Transverse colon (tissue), 4 donors: Measurements from ENCODE around the gene CCDC38. TPM values are rescaled to one million over a fixed set of nuclear protein-coding genes. Genes with fewer than 3 reads are reported as not detected.

Experiments
- DNase-seq: peaks from one replicate; pipeline ENCODE4 v3.0.0-alpha.2; 2019
- H3K27ac ChIP-seq, 4 donors: fragments of 200-600 bp; sonication (generic); 2 replicates each; pipeline ENCODE4 v1.5.1; 2016 to 2018; ENCODE audit warnings: inconsistent platforms in 4 of 4
- H3K27me3 ChIP-seq: fragments of 200-600 bp; sonication (generic); 2 replicates; pipeline ENCODE4 v1.5.1; 2017; ENCODE audit warnings: inconsistent platforms
- H3K36me3 ChIP-seq, 4 donors: fragments of 200-600 bp; sonication (generic); 2 replicates each; pipeline ENCODE4 v1.5.1; 2017 to 2019; ENCODE audit warnings: inconsistent platforms in 4 of 4
- H3K4me1 ChIP-seq, 4 donors: fragments of 200-600 bp; sonication (generic); 2 replicates each; pipeline ENCODE4 v1.5.1; 2017 to 2020; ENCODE audit warnings: inconsistent platforms in 4 of 4
- H3K4me3 ChIP-seq, 4 donors: fragments of 200-600 bp; sonication (generic); 1 replicate in 1 of 4; 2 replicates in 3 of 4; pipeline versions ENCODE4 v1.5.1 to v1.6.1; 2017 to 2019; ENCODE audit warnings: inconsistent platforms in 4 of 4
- H3K9me3 ChIP-seq, 2 donors: fragments of 200-600 bp; sonication (generic); 2 replicates each; pipeline ENCODE4 v1.5.1; 2017 to 2019; ENCODE audit warnings: inconsistent platforms in 2 of 2
- EP300 ChIP-seq: sonication (generic); formaldehyde crosslinking; IDR thresholded peaks from one replicate; pipeline ENCODE4 v1.6.1; 2017; ENCODE audit warnings: antibody characterized with exemption, low read depth
- POLR2A ChIP-seq: fragments of 450-650 bp; IDR thresholded peaks from one replicate; pipeline ENCODE4 v1.6.1; 2016; ENCODE audit warnings: antibody characterized with exemption, mild to moderate bottlenecking, moderate library complexity
- POLR2AphosphoS5 ChIP-seq, 3 donors: sonication (generic); formaldehyde crosslinking; IDR thresholded peaks; one replicate each; pipeline ENCODE4 v1.6.1; 2016; ENCODE audit warnings: antibody characterized with exemption in 3 of 3
- whole genome bisulfite sequencing, 2 donors: methylation state at CpG; one replicate each; pipeline ENCODE4 v1.1.5; 2018; ENCODE audit warnings: low coverage in 1 of 2; 5-methylcytosine and 5-hydroxymethylcytosine counted together
- in situ Hi-C, 4 donors: fragments of 200-750 bp; cut with MboI; loops; one replicate each; pipeline versions ENCODE4 v1.15.0 to v1.15.1; 2017; ENCODE audit warnings: low sequenced_read_pairs in 3 of 4, low pct_ligation_motif_present in 1 of 4, low pct_unique_long_range_greater_than_20kb in 1 of 4
- intact Hi-C: fragments of 100-400 bp; cut with DNase I; formaldehyde crosslinking; loops from one replicate; pipeline ENCODE4 v1.15.1; 2023; ENCODE audit warnings: low total_unique reads
- total RNA-seq, 4 donors: library from RNA; depleted of rRNA; stranded (reverse); fragments of >200 nt; gene quantifications; one replicate each; pipeline ENCODE4 v1.1.0, GENCODE V29; 2016
- TF ChIP-seq, protein P1 (sequence below), 5 experiments: fragments of 200-600 bp in 3 of 5; fragments of 450-650 bp in 2 of 5; sonication (generic) in 3 of 5; IDR thresholded peaks; 1 replicate in 2 of 5; 2 replicates in 3 of 5; pipeline ENCODE4 v1.5.1; 2016 to 2017; ENCODE audit warnings: antibody characterized with exemption in 5 of 5, inconsistent platforms in 3 of 5, mild to moderate bottlenecking in 2 of 5, moderate library complexity in 1 of 5

The CCDC38 gene
- total RNA-seq, 4 donors from 2014 or later, result not detected

DNA sequence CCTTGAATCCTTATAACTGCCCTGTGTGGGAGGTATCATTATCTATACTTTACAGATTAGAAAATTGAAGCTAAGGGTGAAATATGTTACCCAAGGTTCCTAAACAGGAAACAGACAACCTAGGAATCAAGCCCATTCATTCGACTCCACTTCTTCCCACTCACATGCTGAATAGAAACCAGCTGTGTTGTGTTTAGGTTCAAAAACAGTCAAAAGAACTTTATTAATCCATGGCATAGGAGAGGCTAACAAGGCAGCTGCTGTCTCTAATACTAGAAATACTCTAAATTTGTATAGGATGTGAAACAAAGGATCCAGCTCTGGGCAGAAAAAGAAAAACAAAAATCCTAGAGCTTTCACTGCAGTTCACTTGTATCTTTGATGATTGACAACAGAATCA is 10.6 kb upstream of the CCDC38 start:
- in situ Hi-C loops (no loop called here), intact Hi-C loops (no loop called here)
- WGBS, 2 donors, result 20 to 59% methylated on average over 1 of the region's 1 CpG

DNA sequence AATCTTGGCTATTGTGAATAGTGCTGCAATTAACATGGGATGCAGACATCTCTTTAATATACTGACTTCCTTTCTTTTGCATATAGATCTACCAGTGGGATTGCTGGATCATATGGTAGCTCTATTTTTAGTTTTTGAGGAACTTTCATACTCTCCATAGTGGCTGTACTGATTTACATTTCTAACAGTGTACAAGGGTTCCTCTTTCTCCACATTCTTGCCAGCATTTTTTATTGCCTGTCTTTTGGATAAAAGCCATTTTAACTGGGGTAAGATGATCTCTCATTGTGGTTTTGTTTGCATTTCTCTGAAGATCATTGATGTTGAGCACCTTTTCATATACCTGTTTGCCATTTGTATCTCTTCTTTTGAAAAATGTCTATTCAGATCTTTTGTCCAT is 9.1 kb upstream of the CCDC38 start:
- intact Hi-C loops (no loop called here), in situ Hi-C loops (no loop called here)
- TF ChIP-seq POLR2AphosphoS5 (IDR thresholded peaks at IDR 0.05) (no peak), POLR2A (no peak), EP300 (no peak)
- TF ChIP-seq, protein P1, sequence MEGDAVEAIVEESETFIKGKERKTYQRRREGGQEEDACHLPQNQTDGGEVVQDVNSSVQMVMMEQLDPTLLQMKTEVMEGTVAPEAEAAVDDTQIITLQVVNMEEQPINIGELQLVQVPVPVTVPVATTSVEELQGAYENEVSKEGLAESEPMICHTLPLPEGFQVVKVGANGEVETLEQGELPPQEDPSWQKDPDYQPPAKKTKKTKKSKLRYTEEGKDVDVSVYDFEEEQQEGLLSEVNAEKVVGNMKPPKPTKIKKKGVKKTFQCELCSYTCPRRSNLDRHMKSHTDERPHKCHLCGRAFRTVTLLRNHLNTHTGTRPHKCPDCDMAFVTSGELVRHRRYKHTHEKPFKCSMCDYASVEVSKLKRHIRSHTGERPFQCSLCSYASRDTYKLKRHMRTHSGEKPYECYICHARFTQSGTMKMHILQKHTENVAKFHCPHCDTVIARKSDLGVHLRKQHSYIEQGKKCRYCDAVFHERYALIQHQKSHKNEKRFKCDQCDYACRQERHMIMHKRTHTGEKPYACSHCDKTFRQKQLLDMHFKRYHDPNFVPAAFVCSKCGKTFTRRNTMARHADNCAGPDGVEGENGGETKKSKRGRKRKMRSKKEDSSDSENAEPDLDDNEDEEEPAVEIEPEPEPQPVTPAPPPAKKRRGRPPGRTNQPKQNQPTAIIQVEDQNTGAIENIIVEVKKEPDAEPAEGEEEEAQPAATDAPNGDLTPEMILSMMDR (IDR thresholded peaks at IDR 0.05), result no peak
- no peaks in the 10 kb centered on the region for H3K4me1 ChIP-seq
- no peak for DNase-seq
- no peaks in the 10 kb centered on the region for H3K36me3 ChIP-seq
- H3K9me3 ChIP-seq, result no peaks in the 10 kb centered on the region
- H3K27me3 ChIP-seq, result peaks cover 8% of the 10 kb centered on the region
- H3K27ac ChIP-seq, result no peak overlapping the region
- no peak overlapping the region for H3K4me3 ChIP-seq

More for the DNA sequence above, 10.6 kb upstream of the CCDC38 start:
- Histone ChIP-seq H3K4me3 (no peak overlapping the region), H3K9me3 (no peaks in the 10 kb centered on the region), H3K4me1 (no peaks in the 10 kb centered on the region), H3K27me3 (peaks cover 8% of the 10 kb centered on the region), H3K36me3 (no peaks in the 10 kb centered on the region), H3K27ac (no peak overlapping the region)
- DNase-seq, result no peak
- TF ChIP-seq EP300 (no peak), POLR2A (no peak), POLR2AphosphoS5 (IDR thresholded peaks at IDR 0.05) (no peak)
- TF ChIP-seq, protein P1 (IDR thresholded peaks at IDR 0.05), result no peak

DNA sequence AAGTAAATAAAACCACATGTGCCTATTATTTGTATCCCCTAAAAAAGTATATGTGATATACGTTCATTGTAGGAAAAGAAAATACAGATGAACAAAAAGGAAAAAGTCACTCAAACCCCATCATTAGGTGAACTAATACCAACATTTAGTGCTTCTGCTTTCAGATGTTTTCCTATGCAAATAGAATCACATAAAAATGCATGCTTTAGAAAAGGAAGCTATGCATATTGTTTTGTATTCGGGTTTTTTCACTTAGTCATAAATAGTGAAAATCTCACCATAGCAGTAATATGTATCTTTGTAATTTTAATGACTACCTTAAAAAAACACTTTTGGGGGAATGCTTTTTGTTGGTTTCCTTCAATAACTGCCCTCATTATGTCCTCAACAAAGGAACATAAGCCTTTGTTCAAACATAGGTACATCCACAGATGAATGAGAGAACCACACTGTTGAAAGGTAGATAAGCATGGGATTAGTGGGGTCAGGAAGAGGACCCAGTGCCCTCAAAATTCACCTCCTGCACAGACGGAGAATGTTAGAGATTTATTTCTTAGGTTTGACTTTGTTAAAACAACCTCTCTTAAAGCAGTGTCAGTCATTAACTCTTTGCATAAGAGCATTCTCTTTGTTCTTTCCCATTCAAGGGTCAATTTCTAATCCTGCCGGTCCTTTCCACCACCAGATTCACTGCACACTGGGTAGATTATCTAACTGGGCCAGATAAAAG is 7.2 kb upstream of the CCDC38 start:
- no peak for DNase-seq
- no peaks in the 10 kb centered on the region for H3K36me3 ChIP-seq
- H3K4me1 ChIP-seq, result no peaks in the 10 kb centered on the region
- in situ Hi-C loops, result no loop called here
- H3K9me3 ChIP-seq, result no peaks in the 10 kb centered on the region
- no peak overlapping the region for H3K4me3 ChIP-seq
- intact Hi-C loops, result no loop called here
- TF ChIP-seq, protein P1 (IDR thresholded peaks at IDR 0.05), result no peak
- TF ChIP-seq POLR2A (no peak), POLR2AphosphoS5 (IDR thresholded peaks at IDR 0.05) (no peak), EP300 (no peak)
- H3K27ac ChIP-seq, result no peak overlapping the region
- H3K27me3 ChIP-seq, result peaks cover 8% of the 10 kb centered on the region
- WGBS, 2 donors, result 59 to 68% methylated on average over 4 of the region's 4 CpGs

DNA sequence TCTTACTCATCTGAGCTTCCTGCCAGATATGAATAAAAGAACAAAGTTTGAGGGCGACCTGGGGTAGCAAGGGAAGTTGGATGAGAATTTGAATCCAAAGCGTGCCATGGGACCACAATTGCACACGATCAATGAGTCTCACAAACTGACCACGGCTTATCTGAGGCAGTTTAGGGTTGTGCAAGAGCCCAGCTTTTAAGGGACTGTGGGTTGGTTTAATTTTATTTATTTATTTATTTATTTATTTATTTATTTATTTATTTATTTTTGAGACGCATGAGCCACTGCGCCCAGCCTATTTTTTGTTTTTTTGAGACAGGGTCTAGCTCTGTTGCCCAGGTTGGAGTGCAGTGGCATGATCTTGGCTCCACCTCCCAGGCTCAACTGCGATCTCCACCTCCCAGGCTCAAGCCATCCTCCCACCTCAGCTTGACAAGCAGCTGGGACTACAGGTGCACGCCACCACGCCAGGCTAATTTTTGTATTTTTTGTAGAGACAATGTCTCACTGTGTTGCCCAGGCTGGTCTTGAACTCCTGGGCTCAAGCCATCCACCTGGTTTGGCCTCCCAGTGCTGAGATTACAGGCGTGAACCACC is 1.8 kb upstream of the CCDC38 start:
- Histone ChIP-seq H3K4me1 (peaks cover 0 to 17% (median 6%) of the 10 kb centered on the region in 4 donors), H3K27me3 (peaks cover 1% of the 10 kb centered on the region), H3K9me3 (no peaks in the 10 kb centered on the region), H3K4me3 (no peak overlapping the region), H3K27ac (no peak overlapping the region), H3K36me3 (no peaks in the 10 kb centered on the region)
- 80 to 86% methylated on average over 7 to 10 of the region's 10 CpGs for WGBS, 2 donors
- in situ Hi-C loops (no loop called here), intact Hi-C loops (no loop called here)
- TF ChIP-seq, protein P1 (IDR thresholded peaks at IDR 0.05), result no peak
- no peak for TF ChIP-seq POLR2A
- TF ChIP-seq EP300, result no peak
- TF ChIP-seq POLR2AphosphoS5 (IDR thresholded peaks at IDR 0.05), result no peak
- DNase-seq, result no peak
